GM23338 (cell line): ENCODE measurements around the gene HYAL1. TPM values are rescaled to one million over a fixed set of nuclear protein-coding genes. Genes with fewer than 3 reads are reported as not detected.

ENCODE experiments used
- ATAC-seq: fragments of 200-7000 bp; cut with Tn5 transposase; 3 replicates; pipeline ENCODE4 v1.9.1; 2020
- DNase-seq: peaks from one replicate; pipeline ENCODE4 v3.0.0-alpha.2; 2015; ENCODE audit warnings: low spot score
- H2AFZ ChIP-seq: fragments of 200-600 bp; sonication (generic); 2 replicates; pipeline ENCODE4 v1.8.0; 2016; ENCODE audit warnings: antibody characterized with exemption, mild to moderate bottlenecking, moderate library complexity
- H3F3A ChIP-seq: fragments of 200-600 bp; sonication (generic); replicated peaks from 2 replicates; pipeline ENCODE4 v1.8.0; 2017; ENCODE audit warnings: antibody characterized with exemption, mixed run types, low read depth
- H3K27ac ChIP-seq: fragments of 200-600 bp; sonication (generic); 2 replicates; pipeline ENCODE4 v1.6.1; 2016; ENCODE audit warnings: low read depth
- H3K27me3 ChIP-seq: fragments of 200-600 bp; sonication (generic); 2 replicates; pipeline ENCODE4 v1.8.0; 2016; ENCODE audit warnings: mild to moderate bottlenecking, mixed run types, moderate library complexity; ENCODE audit not compliant: insufficient read depth
- H3K36me3 ChIP-seq: fragments of 200-600 bp; sonication (generic); 2 replicates; pipeline ENCODE4 v1.8.0; 2016; ENCODE audit warnings: mild to moderate bottlenecking; ENCODE audit not compliant: insufficient read depth
- H3K4me1 ChIP-seq: fragments of 200-600 bp; sonication (generic); 2 replicates; pipeline ENCODE4 v1.8.0; 2016; ENCODE audit warnings: mild to moderate bottlenecking, moderate library complexity; ENCODE audit not compliant: insufficient read depth
- H3K4me2 ChIP-seq: fragments of 200-600 bp; sonication (generic); 2 replicates; pipeline ENCODE4 v1.7.1; 2017; ENCODE audit warnings: mixed run types
- H3K4me3 ChIP-seq: fragments of 200-600 bp; sonication (generic); 2 replicates; pipeline ENCODE4 v1.6.1; 2016; ENCODE audit warnings: mixed run types
- H3K79me2 ChIP-seq: fragments of 200-600 bp; sonication (generic); replicated peaks from 2 replicates; pipeline ENCODE4 v1.8.0; 2017; ENCODE audit warnings: mild to moderate bottlenecking; ENCODE audit not compliant: insufficient read depth
- H3K9me2 ChIP-seq: fragments of 200-600 bp; sonication (generic); 2 replicates; pipeline ENCODE4 v1.8.0; 2017; ENCODE audit not compliant: insufficient read depth
- H4K20me1 ChIP-seq: fragments of 200-600 bp; sonication (generic); replicated peaks from 2 replicates; pipeline ENCODE4 v1.8.0; 2017; ENCODE audit warnings: mild to moderate bottlenecking; ENCODE audit not compliant: insufficient read depth
- H3K27ac Mint-ChIP-seq: 2 replicates; pipeline ENCODE4 v1.8.0; 2020; ENCODE audit warnings: inconsistent platforms, mild to moderate bottlenecking, moderate library complexity, mixed read lengths
- H3K27me3 Mint-ChIP-seq: 3 replicates; pipeline ENCODE4 v1.8.0; 2022; ENCODE audit warnings: low read depth, mild to moderate bottlenecking, moderate library complexity, mixed read lengths, inconsistent platforms; ENCODE audit not compliant: insufficient read depth, poor library complexity
- H3K36me3 Mint-ChIP-seq: 3 replicates; pipeline ENCODE4 v1.8.0; 2021; ENCODE audit warnings: low read depth, mild to moderate bottlenecking, inconsistent platforms, moderate library complexity, mixed read lengths
- H3K4me1 Mint-ChIP-seq: 3 replicates; pipeline ENCODE4 v1.8.0; 2020; ENCODE audit warnings: mild to moderate bottlenecking, inconsistent platforms, mixed read lengths
- H3K4me3 Mint-ChIP-seq: 3 replicates; pipeline ENCODE4 v1.8.0; 2021; ENCODE audit warnings: moderate library complexity, mild to moderate bottlenecking, inconsistent platforms, mixed read lengths
- H3K9me3 Mint-ChIP-seq: 3 replicates; pipeline ENCODE4 v1.8.0; 2020; ENCODE audit warnings: moderate library complexity, mild to moderate bottlenecking, inconsistent platforms, mixed read lengths
- CREB1 ChIP-seq: fragments of 250-450 bp; sonication (Bioruptor Pico); IDR thresholded peaks from 2 replicates; pipeline ENCODE4 v1.5.0; 2020; ENCODE audit warnings: low read depth, mild to moderate bottlenecking, moderate library complexity
- ETS1 ChIP-seq: IDR thresholded peaks from 2 replicates; pipeline ENCODE4 v1.6.1; 2016; ENCODE audit warnings: antibody characterized with exemption
- EZH2 ChIP-seq: fragments of 200-600 bp; sonication (generic); IDR thresholded peaks from one replicate; pipeline ENCODE4 v1.8.0; 2017; ENCODE audit warnings: antibody characterized with exemption, mild to moderate bottlenecking, low read depth; ENCODE audit not compliant: unreplicated experiment
- EZH2phosphoT487 ChIP-seq: fragments of 200-600 bp; sonication (generic); IDR thresholded peaks from one replicate; pipeline ENCODE4 v1.8.1; 2018; ENCODE audit warnings: antibody characterized with exemption; ENCODE audit not compliant: unreplicated experiment
- POLR2AphosphoS5 ChIP-seq: IDR thresholded peaks from 2 replicates; pipeline ENCODE4 v1.6.1; 2016; ENCODE audit warnings: antibody characterized with exemption, low read depth
- ZNF114 ChIP-seq: fragments of 250-450 bp; sonication (Bioruptor Pico); IDR thresholded peaks from 2 replicates; pipeline ENCODE4 v1.5.0; 2020; ENCODE audit warnings: mild to moderate bottlenecking, moderate library complexity
- ZNF331 ChIP-seq: fragments of 250-450 bp; sonication (Bioruptor Pico); IDR thresholded peaks from 2 replicates; pipeline ENCODE4 v1.5.0; 2020; ENCODE audit warnings: low read depth, mild to moderate bottlenecking, moderate library complexity
- polyA plus RNA-seq: library from polyadenylated mRNA; unstranded; fragments of >200 nt; fragmentation: Nextera tagmentation; extraction: Ambion mirVana; gene quantifications from 2 replicates; pipeline ENCODE4 v1.2.1, GENCODE V29; 2016
- total RNA-seq: library from RNA; depleted of rRNA; stranded (reverse); fragments of >200 nt; shearing (Covaris generic); gene quantifications from 2 replicates; pipeline ENCODE4 v1.2.3, GENCODE V29; 2014

HYAL1 gene
- total and polyA plus RNA-seq, 2 experiments from 2014 or later = 2.1 to 5.0 TPM

- H3K27me3 ChIP-seq = no peaks in the 10 kb centered on the region
- H3K4me2 ChIP-seq = peak overlapping the region; percentile 81
- peak overlapping the region; percentile 89 for H2AFZ ChIP-seq
- no peaks in the 10 kb centered on the region for H3K9me2 ChIP-seq
- Mint-ChIP-seq H3K27me3 (peaks cover 11% of the 10 kb centered on the region), H3K4me1 (peaks cover 14% of the 10 kb centered on the region), H3K36me3 (peaks cover 32% of the 10 kb centered on the region), H3K9me3 (no peaks in the 10 kb centered on the region), H3K4me3 (peak overlapping the region; percentile 86), H3K27ac (peak overlapping the region; percentile 98)
- peaks cover 17% of the 10 kb centered on the region for H3K79me2 ChIP-seq
- H3K4me3 ChIP-seq = peak overlapping the region; percentile 47
- no peaks in the 10 kb centered on the region; the same call in 1 of the 2 replicates for H3K36me3 ChIP-seq
- peak overlapping the region; percentile 76; the same call in 1 of the 2 replicates for H3K27ac ChIP-seq
- no peak for TF ChIP-seq CREB1 (CRISPR knock-in tag)
- TF ChIP-seq ZNF331 = no peak
- no peak for TF ChIP-seq POLR2AphosphoS5
- H3F3A ChIP-seq = 0 out of 2 replicates have a peak, but pooled peaks cover 1% of the 10 kb centered on the region
- peaks cover 7% of the 10 kb centered on the region for H3K4me1 ChIP-seq
- H4K20me1 ChIP-seq = no peaks in the 10 kb centered on the region
- DNase-seq = no peak
- ATAC-seq = no peak
Observed at GRCh38 chr3:50293079-50293801, 10.1 kb downstream of the HYAL1 start.

GRCh38 chr3:50292159-50293078 is 11.0 kb downstream of the HYAL1 start, which contains the start of gene IFRD2:
Gene IFRD2 (minus strand): TSS chr3:50292429. CDS start chr3:50292274, 155 bp downstream.
- Histone ChIP-seq H2AFZ (peak within 1 kb of the TSS; percentile 89), H3F3A (no peaks in the 10 kb centered on the region), H3K79me2 (peaks cover 17% of the 10 kb centered on the region), H3K4me3 (peak within 1 kb of the TSS; percentile 94), H3K27me3 (no peaks in the 10 kb centered on the region), H4K20me1 (no peaks in the 10 kb centered on the region), H3K36me3 (peaks cover 7% of the 10 kb centered on the region), H3K9me2 (no peaks in the 10 kb centered on the region), H3K4me1 (peaks cover 5% of the 10 kb centered on the region), H3K4me2 (peak within 1 kb of the TSS; percentile 97), H3K27ac (peak within 1 kb of the TSS; percentile 76; the same call in 1 of the 2 replicates)
- DNase-seq = peak; percentile 99
- peaks cover 11% of the 10 kb centered on the region for H3K4me1 Mint-ChIP-seq
- H3K36me3 Mint-ChIP-seq = peaks cover 38% of the 10 kb centered on the region
- peak within 1 kb of the TSS; percentile 86 for H3K4me3 Mint-ChIP-seq
- TF ChIP-seq ZNF331 (peak; percentile 45; the same call in 1 of the 2 replicates), ZNF114 (CRISPR knock-in tag) (peak; percentile 90), ETS1 (peak; percentile 100), CREB1 (CRISPR knock-in tag) (peak; percentile 94), EZH2 (no peak), POLR2AphosphoS5 (peak; percentile 76), EZH2phosphoT487 (no peak)
- peak within 1 kb of the TSS; percentile 98 for H3K27ac Mint-ChIP-seq
- H3K27me3 Mint-ChIP-seq = peaks cover 5% of the 10 kb centered on the region
- H3K9me3 Mint-ChIP-seq = no peaks in the 10 kb centered on the region
- ATAC-seq = peak; percentile 96
